Pancreas (tissue), 10 donors: ENCODE results near the gene MRGPRF. TPM values are rescaled to one million over a fixed set of nuclear protein-coding genes. Genes with fewer than 3 reads are reported as not detected.

ENCODE experiments used
- ATAC-seq, 4 donors: fragments of 200-7000 bp; cut with Tn5 transposase; one replicate each; pipeline versions ENCODE4 v1.8.0 to v1.9.1; 2020; ENCODE audit warnings: mild to moderate bottlenecking in 4 of 4, moderate library complexity in 4 of 4
- DNase-seq, 6 donors: peaks; one replicate each; pipeline ENCODE4 v3.0.0-alpha.2; 2020
- FAIRE-seq: peaks from 2 replicates; lab custom pipeline; 2012; peaks lifted over from hg19 to GRCh38; lab: Jason Lieb, UNC
- H3K27ac ChIP-seq, 4 donors: fragments of 200-600 bp; sonication (generic); 1 replicate in 3 of 4; 2 replicates in 1 of 4; pipeline versions ENCODE4 v1.5.0 to v1.8.0; 2020
- H3K27me3 ChIP-seq, 4 donors: fragments of 200-600 bp; one replicate each; pipeline ENCODE4 v1.8.0; 2021
- H3K36me3 ChIP-seq, 3 donors: fragments of 200-600 bp; sonication (generic) in 1 of 3; one replicate each; pipeline versions ENCODE4 v1.5.0 to v1.8.0; 2020 to 2021
- H3K4me1 ChIP-seq, 3 donors: fragments of 200-600 bp; one replicate each; pipeline ENCODE4 v1.8.0; 2021
- H3K4me3 ChIP-seq, 4 donors: fragments of 200-600 bp; sonication (generic) in 2 of 4; one replicate each; pipeline versions ENCODE4 v1.5.0 to v1.8.0; 2020 to 2021
- H3K9me3 ChIP-seq, 4 donors: fragments of 200-600 bp; one replicate each; pipeline ENCODE4 v1.8.0; 2021
- CTCF ChIP-seq, 4 donors: fragments of 200-600 bp; sonication (generic) in 3 of 4; IDR thresholded peaks; one replicate each; pipeline versions ENCODE4 v1.5.0 to v1.8.0; 2021; ENCODE audit warnings: antibody characterized with exemption in 4 of 4
- WGBS, 2 donors: extraction: QIAGEN DNeasy Blood & Tissue Kit; methylation state at CpG; one replicate each; pipeline ENCODE4 v1.1.7; 2013; 5-methylcytosine and 5-hydroxymethylcytosine counted together
- intact Hi-C, 3 donors: fragments of 100-400 bp; cut with DNase I; formaldehyde crosslinking; loops; one replicate each; pipeline versions ENCODE4 v1.11.1 to v1.14.2; 2022
- polyA plus RNA-seq, 2 donors: library from polyadenylated mRNA; stranded (reverse); fragments of 200-250 nt; gene quantifications; one replicate each; pipeline ENCODE4 v1.2.3, GENCODE V29; 2013
- total RNA-seq, 6 donors: library from RNA; stranded (reverse); fragmentation: NEBNext Ultra II Directional in 4 of 6; extraction: Animal tissue kit (Norgen Biotek cat#: 25700) in 4 of 6; gene quantifications; one replicate each; pipeline versions ENCODE4 v1.2.1 to v1.2.4, GENCODE V29; 2021 to 2023
- donor health status: healthy with polysubstance abuse.
- donor health status: DM: no; HTN: no; CAD: no; lungs with moderate emphysema.
- donor health status: DM: no; HTN: no; CAD: no.
- donor health status: control.
- donor health status: control.
- donor health status: Bipolar disorder and iron deficiency.
- donor health status: DM: yes; HTN: yes; CAD: no.
- donor health status: DM: no; HTN: no; CAD: no.
- donor health status: DM: no; HTN: no; CAD: no.
- donor health status: DM: yes; HTN: yes; CAD: no.

Gene MRGPRF
- total and polyA plus RNA-seq, 8 donors = 0.37 to 4.2 (median 1.6) TPM

DNA sequence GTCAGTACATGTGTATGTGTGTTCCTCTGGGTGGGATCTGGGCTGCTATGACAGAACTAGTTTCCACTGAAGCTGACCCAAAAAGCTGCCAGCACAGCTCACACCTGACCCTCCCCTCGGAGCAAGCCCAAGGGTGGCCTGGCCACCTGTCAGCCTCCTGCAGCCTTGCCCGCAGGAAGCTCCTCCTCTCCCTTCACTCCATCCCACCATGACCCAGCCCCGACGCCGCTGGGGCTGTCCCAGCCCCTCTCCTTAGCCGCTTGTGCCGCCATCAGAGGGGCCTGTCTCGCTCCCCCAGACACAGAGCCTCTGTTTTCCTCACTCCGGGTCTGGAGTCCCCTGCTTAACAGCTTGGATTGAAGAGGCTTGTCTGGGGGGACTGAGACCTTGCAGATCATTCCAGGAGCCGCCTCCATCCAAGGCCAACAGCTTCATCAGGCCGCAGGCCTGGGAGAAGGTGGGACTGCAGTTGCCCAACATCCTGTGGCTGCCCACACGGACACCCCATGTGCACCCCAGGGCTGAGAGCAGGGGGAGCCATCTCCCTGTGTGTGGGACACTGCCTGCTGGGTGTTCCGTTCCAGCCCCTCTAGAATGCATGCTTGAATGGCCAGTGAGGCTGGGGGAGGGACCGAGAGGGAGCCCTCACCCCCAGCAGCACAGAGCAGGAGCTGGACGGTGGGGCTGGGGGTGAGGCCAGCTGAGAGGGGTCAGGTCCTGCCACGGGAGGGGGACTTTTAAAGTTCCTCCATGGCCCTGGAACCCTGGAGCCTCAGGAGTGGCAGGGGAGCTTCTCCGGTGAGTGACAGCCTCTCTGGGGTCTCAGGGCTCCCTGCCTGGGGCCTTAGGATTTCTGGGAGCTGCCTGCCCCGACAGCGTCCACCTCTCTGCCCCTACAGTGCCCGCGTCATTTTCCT is 696 bp downstream of the MRGPRF start:
- Histone ChIP-seq H3K36me3 (no peaks in the 10 kb centered on the region), H3K27ac (no peak overlapping the region), H3K27me3 (peaks cover 0 to 3% (median 0%) of the 10 kb centered on the region in 4 donors), H3K4me3 (peak overlapping the region in 2 of 4 donors; percentile 2 to 29), H3K9me3 (no peaks in the 10 kb centered on the region), H3K4me1 (peaks cover 0 to 3% (median 0%) of the 10 kb centered on the region in 3 donors)
- no peak for TF ChIP-seq CTCF (IDR thresholded peaks at IDR 0.05)
- ATAC-seq = no peak
- intact Hi-C loops = no loop called here
- FAIRE-seq = no peak
- DNase-seq = peak in 1 of 6 donors; percentile 58
- 55 to 67% methylated on average over 20 to 21 of the region's 21 CpGs for WGBS, 2 donors

GRCh38 chr11:69011624-69012091 is 1.4 kb downstream of the MRGPRF start:
- ATAC-seq (no peak), FAIRE-seq (no peak), DNase-seq (peak in 1 of 6 donors; percentile 44)
- Histone ChIP-seq H3K27me3 (peaks cover 0 to 3% (median 0%) of the 10 kb centered on the region in 4 donors), H3K36me3 (no peaks in the 10 kb centered on the region), H3K4me1 (peaks cover 0 to 3% (median 0%) of the 10 kb centered on the region in 3 donors), H3K9me3 (no peaks in the 10 kb centered on the region), H3K4me3 (peak overlapping the region in 1 of 4 donors; percentile 29), H3K27ac (no peak overlapping the region)
- TF ChIP-seq CTCF (IDR thresholded peaks at IDR 0.05) = no peak
- intact Hi-C loops = no loop called here
- WGBS, 2 donors = 62 to 72% methylated on average over 9 of the region's 9 CpGs

- Histone ChIP-seq H3K4me1 (peaks cover 0 to 3% (median 0%) of the 10 kb centered on the region in 3 donors), H3K36me3 (no peaks in the 10 kb centered on the region), H3K27me3 (peaks cover 0 to 3% (median 0%) of the 10 kb centered on the region in 4 donors), H3K9me3 (no peaks in the 10 kb centered on the region), H3K4me3 (peak overlapping the region in 2 of 4 donors; percentile 20 to 29), H3K27ac (peak overlapping the region in 1 of 4 donors; percentile 17)
- ATAC-seq (peak; percentile 57 to 77 (median 68)), FAIRE-seq (no peak), DNase-seq (peak in 5 of 6 donors; percentile 56 to 71 (median 65))
- 13 to 15% methylated on average over 40 to 43 of the region's 43 CpGs for WGBS, 2 donors
- intact Hi-C loops = no loop called here
- TF ChIP-seq CTCF (IDR thresholded peaks at IDR 0.05) = no peak
Observed at GRCh38 chr11:69010964-69011623, 2.0 kb downstream of the MRGPRF start.

DNA sequence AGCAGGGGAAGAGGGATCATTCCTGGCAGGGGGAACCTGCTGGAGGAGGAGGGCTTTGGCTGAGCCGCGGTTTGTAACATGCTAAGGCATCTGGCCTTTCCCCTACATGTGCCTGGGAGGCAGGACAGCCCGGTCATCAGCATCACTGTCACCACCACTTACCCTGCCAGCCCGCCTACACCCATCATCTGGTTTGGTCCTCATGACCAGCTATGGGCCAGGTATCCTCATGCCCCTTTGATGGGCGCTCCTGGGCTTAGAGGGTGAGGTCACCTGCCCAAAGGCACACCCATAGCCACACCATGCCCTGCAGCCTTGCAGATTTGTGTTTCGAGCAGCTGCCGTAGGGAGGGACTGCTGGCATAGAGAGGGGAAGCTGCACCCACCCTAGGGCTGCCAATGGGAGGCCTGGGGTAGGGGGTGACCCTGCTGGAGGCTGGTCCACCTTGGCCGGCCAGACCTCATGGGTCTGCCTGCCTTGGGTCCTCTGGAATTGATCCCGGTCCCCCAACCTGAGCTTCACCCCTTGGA is 2.6 kb downstream of the MRGPRF start:
- H3K4me3 ChIP-seq = peak overlapping the region in 1 of 4 donors; percentile 29
- H3K4me1 ChIP-seq = peaks cover 0 to 3% (median 0%) of the 10 kb centered on the region in 3 donors
- peaks cover 0 to 3% (median 0%) of the 10 kb centered on the region in 4 donors for H3K27me3 ChIP-seq
- H3K9me3 ChIP-seq = no peaks in the 10 kb centered on the region
- H3K27ac ChIP-seq = peak overlapping the region in 1 of 4 donors; percentile 17
- ATAC-seq = no peak
- no peak for FAIRE-seq
- 51 to 57% methylated on average over 9 of the region's 9 CpGs for WGBS, 2 donors
- DNase-seq = peak in 2 of 6 donors; percentile 38 to 44
- intact Hi-C loops = no loop called here
- TF ChIP-seq CTCF (IDR thresholded peaks at IDR 0.05) = no peak
- H3K36me3 ChIP-seq = no peaks in the 10 kb centered on the region
